Stimulated activated CD4-positive, alpha-beta T cell treated with anti-CD3 and anti-CD28 coated beads, Interleukin-1b, Interleukin-23, amount 100 ng/mL, for 4 hours (primary cell): ENCODE measurements around the gene MBD3L3.
"Not testable (repeated sequence)": the region's sequence is repeated elsewhere in the genome, so short reads cannot be mapped to it uniquely, and the experiment has no call there.

Source experiments
- DNase-seq, 2 donors: peaks; one replicate each; pipeline ENCODE4 v3.0.0-alpha.2; 2020; ENCODE audit warnings: low read depth in 2 of 2

The MBD3L3 gene

GRCh38 chr19:7063764-7064418 is 5.4 kb upstream of the MBD3L3 start:
- no peak for DNase-seq

GRCh38 chr19:7063339-7063738 is 4.9 kb upstream of the MBD3L3 start:
- no peak for DNase-seq

- DNase-seq = not testable (repeated sequence)
Measured at GRCh38 chr19:7059977-7060376, 1.5 kb upstream of the MBD3L3 start.

GRCh38 chr19:7056371-7056770 is 2.1 kb downstream of the MBD3L3 start:
- DNase-seq = not testable (repeated sequence)

GRCh38 chr19:7055679-7056078 is 2.8 kb downstream of the MBD3L3 start:
- DNase-seq = not testable (repeated sequence)

GRCh38 chr19:7054635-7055368 is 3.7 kb downstream of the MBD3L3 start:
- DNase-seq = not testable (repeated sequence)

GRCh38 chr19:7052896-7053295 is 5.6 kb downstream of the MBD3L3 start:
- DNase-seq = not testable (repeated sequence)

- DNase-seq = not testable (repeated sequence)
Measured at GRCh38 chr19:7051421-7051820, 7.1 kb downstream of the MBD3L3 start.

GRCh38 chr19:7049021-7049420 is 9.5 kb downstream of the MBD3L3 start, which contains the start of gene MBD3L2:
Gene MBD3L2, plus strand, starts transcription at chr19:7049321. Its CDS starts 53 bp downstream, at chr19:7049374.
- not testable (repeated sequence) for DNase-seq

- DNase-seq = not testable (repeated sequence)
Measured at GRCh38 chr19:7041563-7041962, 16.9 kb downstream of the MBD3L3 start.

- DNase-seq = not testable (repeated sequence)
Measured at GRCh38 chr19:7040079-7040478, 18.4 kb downstream of the MBD3L3 start, which contains the start of gene MBD3L4. Gene MBD3L4, minus strand, starts transcription at chr19:7040179. Its CDS starts 35 bp downstream, at chr19:7040144.

- not testable (repeated sequence) for DNase-seq
Measured at GRCh38 chr19:7030278-7030677, 28.2 kb downstream of the MBD3L3 start, which contains the start of gene MBD3L5. Gene MBD3L5, plus strand, starts transcription at chr19:7030578. Its CDS starts 34 bp downstream, at chr19:7030612.

- not testable (repeated sequence) for DNase-seq
Measured at GRCh38 chr19:7028790-7029189, 29.7 kb downstream of the MBD3L3 start.

- not testable (repeated sequence) for DNase-seq
Measured at GRCh38 chr19:7021331-7021730, 37.1 kb downstream of the MBD3L3 start, which contains the start of gene MBD3L2B. Gene MBD3L2B, minus strand, starts transcription at chr19:7021431. Its CDS starts 34 bp downstream, at chr19:7021397.

- DNase-seq = no peak
Measured at GRCh38 chr19:7018828-7019227, 39.6 kb downstream of the MBD3L3 start.

GRCh38 chr19:7013678-7014077 is 44.8 kb downstream of the MBD3L3 start:
- no peak for DNase-seq

GRCh38 chr19:7010722-7011593 is 47.5 kb downstream of the MBD3L3 start:
- no peak for DNase-seq

GRCh38 chr19:7007859-7008258 is 50.6 kb downstream of the MBD3L3 start:
- no peak for DNase-seq
